ENCODE data around the gene SH3TC1.

DNA sequence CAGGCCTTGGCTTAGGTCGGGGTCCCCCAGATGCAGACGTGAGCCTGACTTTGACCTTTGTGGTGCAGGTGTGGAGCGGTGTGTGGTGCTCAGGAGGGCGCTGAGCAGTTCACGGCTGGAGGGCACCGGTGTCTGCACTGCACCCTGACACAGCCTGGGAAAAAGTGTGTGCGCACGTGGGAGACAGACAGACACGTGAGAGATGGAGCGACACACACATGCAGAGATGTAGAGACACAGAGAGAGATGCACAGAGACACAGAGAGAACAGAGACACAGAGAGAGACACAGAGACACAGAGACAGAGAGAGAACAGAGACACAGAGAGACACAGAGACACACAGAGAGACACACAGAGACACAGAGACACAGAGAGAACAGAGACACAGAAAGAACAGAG, 64.3 kb downstream of the SH3TC1 start:
- no peak for TF ChIP-seq EP300 (IDR thresholded peaks at IDR 0.05; ENCODE audit: low read depth)
- no peak for TF ChIP-seq POLR2A (IDR thresholded peaks at IDR 0.05)

Data from transverse colon (tissue), 1 donor.